OCI-LY1 (cell line): ENCODE measurements around the gene CA12.

Experiments
- EZH2 ChIP-seq: fragments of 200-600 bp; sonication (generic), shearing (Covaris generic); IDR thresholded peaks from 2 replicates; pipeline ENCODE4 v1.8.0; 2017; ENCODE audit warnings: borderline replicate concordance, mixed run types, mild to moderate bottlenecking, antibody characterized with exemption, low read length, moderate library complexity, mixed read lengths
- TF ChIP-seq, protein P1 (sequence below): fragments of 200-600 bp; sonication (generic), shearing (Covaris generic); IDR thresholded peaks from 2 replicates; pipeline ENCODE4 v1.5.1; 2017; ENCODE audit warnings: mild to moderate bottlenecking, antibody characterized with exemption, low read length, moderate library complexity, mixed read lengths

DNA sequence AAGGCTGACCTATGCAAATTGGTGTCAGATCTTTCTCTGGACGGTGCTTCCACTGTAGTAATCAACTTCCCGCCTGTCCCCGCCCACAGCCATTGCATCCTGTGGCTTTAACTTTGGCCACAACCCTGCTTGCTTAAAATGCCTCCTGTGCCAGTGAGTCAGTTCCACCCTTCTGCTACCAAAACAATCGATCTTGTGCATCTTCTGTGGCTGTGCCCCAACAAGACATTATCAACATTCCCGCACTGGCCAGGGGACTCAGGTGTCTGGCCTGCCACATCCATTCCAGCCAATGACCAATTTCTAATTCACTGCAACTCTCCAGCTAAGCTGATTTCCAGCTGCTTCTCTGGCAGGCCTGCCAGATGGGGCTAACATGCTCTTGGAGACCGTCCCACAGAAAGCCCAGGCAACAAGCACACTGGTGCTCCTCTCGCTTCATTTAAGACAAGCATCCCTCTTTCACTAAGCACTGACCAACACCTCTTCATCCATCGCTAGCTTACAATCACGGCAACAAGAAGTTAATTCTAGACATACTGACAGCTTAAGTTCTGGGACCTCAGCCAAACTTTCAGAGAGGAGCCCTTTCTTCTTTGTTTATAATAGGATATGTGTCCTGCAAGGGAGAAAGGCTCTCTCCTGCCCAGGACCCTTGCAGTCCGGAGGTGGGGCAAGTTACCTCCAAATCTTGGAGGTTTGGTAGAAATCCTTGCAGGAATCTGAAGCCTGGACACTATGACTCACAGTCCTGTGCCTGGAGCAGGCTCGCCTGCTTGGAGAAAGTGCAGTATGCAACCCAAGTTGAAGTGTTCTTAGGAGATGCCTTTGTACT is 6.7 kb downstream of the CA12 start:
- TF ChIP-seq, protein P1, sequence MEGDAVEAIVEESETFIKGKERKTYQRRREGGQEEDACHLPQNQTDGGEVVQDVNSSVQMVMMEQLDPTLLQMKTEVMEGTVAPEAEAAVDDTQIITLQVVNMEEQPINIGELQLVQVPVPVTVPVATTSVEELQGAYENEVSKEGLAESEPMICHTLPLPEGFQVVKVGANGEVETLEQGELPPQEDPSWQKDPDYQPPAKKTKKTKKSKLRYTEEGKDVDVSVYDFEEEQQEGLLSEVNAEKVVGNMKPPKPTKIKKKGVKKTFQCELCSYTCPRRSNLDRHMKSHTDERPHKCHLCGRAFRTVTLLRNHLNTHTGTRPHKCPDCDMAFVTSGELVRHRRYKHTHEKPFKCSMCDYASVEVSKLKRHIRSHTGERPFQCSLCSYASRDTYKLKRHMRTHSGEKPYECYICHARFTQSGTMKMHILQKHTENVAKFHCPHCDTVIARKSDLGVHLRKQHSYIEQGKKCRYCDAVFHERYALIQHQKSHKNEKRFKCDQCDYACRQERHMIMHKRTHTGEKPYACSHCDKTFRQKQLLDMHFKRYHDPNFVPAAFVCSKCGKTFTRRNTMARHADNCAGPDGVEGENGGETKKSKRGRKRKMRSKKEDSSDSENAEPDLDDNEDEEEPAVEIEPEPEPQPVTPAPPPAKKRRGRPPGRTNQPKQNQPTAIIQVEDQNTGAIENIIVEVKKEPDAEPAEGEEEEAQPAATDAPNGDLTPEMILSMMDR, result no peak
- TF ChIP-seq EZH2, result no peak
